GM12892 (cell line): ENCODE measurements around the gene SCGB1C1. TPM values are rescaled to one million over a fixed set of nuclear protein-coding genes. Genes with fewer than 3 reads are reported as not detected.
A peak's percentile ranks its signal among the peaks of the same experiment; 100 is the strongest.
"Not testable (repeated sequence)": the region's sequence is repeated elsewhere in the genome, so short reads cannot be mapped to it uniquely, and the experiment has no call there.

Source experiments
- DNase-seq: peaks from one replicate; pipeline ENCODE4 v3.0.0; 2011; ENCODE audit not compliant: insufficient read length
- FAIRE-seq: peaks from 2 replicates; lab custom pipeline; 2011; peaks lifted over from hg19 to GRCh38; lab: Jason Lieb, UNC
- POLR2A ChIP-seq: IDR thresholded peaks from 2 replicates; pipeline ENCODE4 v1.6.1; 2011; ENCODE audit warnings: low read depth, low read length, control low read depth
- POLR2AphosphoS5 ChIP-seq: IDR thresholded peaks from 2 replicates; pipeline ENCODE4 v1.6.1; 2011; ENCODE audit warnings: low read depth, low read length, control low read depth
- TAF1 ChIP-seq: IDR thresholded peaks from 2 replicates; pipeline ENCODE4 v1.6.1; 2011; ENCODE audit warnings: low read depth, mild to moderate bottlenecking, control low read depth, low read length, borderline replicate concordance
- polyA plus RNA-seq: library from polyadenylated mRNA; unstranded; fragments of >200 nt; gene quantifications from one replicate; pipeline ENCODE4 v1.2.1, GENCODE V29; 2012; ENCODE audit warnings: missing spikeins, inconsistent platforms; ENCODE audit not compliant: missing spikeins

SCGB1C1 gene
- not detected for polyA plus RNA-seq

- DNase-seq, FAIRE-seq: not testable (repeated sequence)
These were observed at the start of gene SCGB1C1 for GRCh38 chr11:192674-193128. Gene SCGB1C1 (plus strand): TSS chr11:193078. CDS start chr11:193100, 22 bp downstream.

- FAIRE-seq, DNase-seq: not testable (repeated sequence)
These were observed 12.6 kb upstream of the SCGB1C1 start for GRCh38 chr11:180242-180641.

GRCh38 chr11:189200-189783 is 3.6 kb upstream of the SCGB1C1 start:
- DNase-seq, FAIRE-seq: not testable (repeated sequence)

GRCh38 chr11:189843-190311 is 3.0 kb upstream of the SCGB1C1 start:
- FAIRE-seq, result not testable (repeated sequence)

GRCh38 chr11:190546-190945 is 2.3 kb upstream of the SCGB1C1 start:
- not testable (repeated sequence) for FAIRE-seq

More at GRCh38 chr11:189843-190311, 3.0 kb upstream of the SCGB1C1 start:
- not testable (repeated sequence) for DNase-seq

GRCh38 chr11:191490-192478 is 1.1 kb upstream of the SCGB1C1 start:
- DNase-seq, result not testable (repeated sequence)
- peak; percentile 99 for FAIRE-seq

More at GRCh38 chr11:190546-190945, 2.3 kb upstream of the SCGB1C1 start:
- not testable (repeated sequence) for DNase-seq

GRCh38 chr11:193481-193880 is 603 bp downstream of the SCGB1C1 start:
- FAIRE-seq, DNase-seq: not testable (repeated sequence)

- FAIRE-seq (no peak), DNase-seq (no peak)
- no peak for TF ChIP-seq POLR2A
These were observed 4.2 kb downstream of the SCGB1C1 start for GRCh38 chr11:196786-197731.

GRCh38 chr11:197741-198235 is 4.9 kb downstream of the SCGB1C1 start:
- DNase-seq (no peak), FAIRE-seq (no peak)
- TF ChIP-seq POLR2AphosphoS5, result no peak
- no peak for TF ChIP-seq POLR2A
- no peak for TF ChIP-seq TAF1

- TF ChIP-seq TAF1 (no peak), POLR2A (no peak), POLR2AphosphoS5 (no peak)
- FAIRE-seq, result no peak
- no peak for DNase-seq
These were observed 5.4 kb downstream of the SCGB1C1 start for GRCh38 chr11:198236-198806.

GRCh38 chr11:199004-199581 is 6.2 kb downstream of the SCGB1C1 start:
- DNase-seq (no peak), FAIRE-seq (no peak)
- TF ChIP-seq POLR2AphosphoS5 (no peak), POLR2A (no peak), TAF1 (no peak)
